GM10266 (cell line): ENCODE results near the gene TRIM38.
"Not testable (repeated sequence)": the region's sequence is repeated elsewhere in the genome, so short reads cannot be mapped to it uniquely, and the experiment has no call there.

Experiments
- DNase-seq: peaks from one replicate; pipeline ENCODE4 v3.0.0; 2012; ENCODE audit errors: extremely low spot score
- TF ChIP-seq, protein P1 (sequence below): IDR thresholded peaks from 2 replicates; pipeline ENCODE4 v1.5.1; 2012; ENCODE audit warnings: mild to moderate bottlenecking, low read depth; ENCODE audit not compliant: control insufficient read depth, insufficient read depth; ENCODE audit errors: missing control alignments

The TRIM38 gene

GRCh38 chr6:25921525-25922203 lies 40.9 kb upstream of the TRIM38 start:
- no peak for DNase-seq
- TF ChIP-seq, protein P1, sequence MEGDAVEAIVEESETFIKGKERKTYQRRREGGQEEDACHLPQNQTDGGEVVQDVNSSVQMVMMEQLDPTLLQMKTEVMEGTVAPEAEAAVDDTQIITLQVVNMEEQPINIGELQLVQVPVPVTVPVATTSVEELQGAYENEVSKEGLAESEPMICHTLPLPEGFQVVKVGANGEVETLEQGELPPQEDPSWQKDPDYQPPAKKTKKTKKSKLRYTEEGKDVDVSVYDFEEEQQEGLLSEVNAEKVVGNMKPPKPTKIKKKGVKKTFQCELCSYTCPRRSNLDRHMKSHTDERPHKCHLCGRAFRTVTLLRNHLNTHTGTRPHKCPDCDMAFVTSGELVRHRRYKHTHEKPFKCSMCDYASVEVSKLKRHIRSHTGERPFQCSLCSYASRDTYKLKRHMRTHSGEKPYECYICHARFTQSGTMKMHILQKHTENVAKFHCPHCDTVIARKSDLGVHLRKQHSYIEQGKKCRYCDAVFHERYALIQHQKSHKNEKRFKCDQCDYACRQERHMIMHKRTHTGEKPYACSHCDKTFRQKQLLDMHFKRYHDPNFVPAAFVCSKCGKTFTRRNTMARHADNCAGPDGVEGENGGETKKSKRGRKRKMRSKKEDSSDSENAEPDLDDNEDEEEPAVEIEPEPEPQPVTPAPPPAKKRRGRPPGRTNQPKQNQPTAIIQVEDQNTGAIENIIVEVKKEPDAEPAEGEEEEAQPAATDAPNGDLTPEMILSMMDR = no peak

GRCh38 chr6:25922301-25922700 lies 40.3 kb upstream of the TRIM38 start:
- no peak for DNase-seq
- TF ChIP-seq, protein P1 = no peak

GRCh38 chr6:25925876-25926275 lies 36.7 kb upstream of the TRIM38 start:
- no peak for DNase-seq
- TF ChIP-seq, protein P1 = no peak

DNA sequence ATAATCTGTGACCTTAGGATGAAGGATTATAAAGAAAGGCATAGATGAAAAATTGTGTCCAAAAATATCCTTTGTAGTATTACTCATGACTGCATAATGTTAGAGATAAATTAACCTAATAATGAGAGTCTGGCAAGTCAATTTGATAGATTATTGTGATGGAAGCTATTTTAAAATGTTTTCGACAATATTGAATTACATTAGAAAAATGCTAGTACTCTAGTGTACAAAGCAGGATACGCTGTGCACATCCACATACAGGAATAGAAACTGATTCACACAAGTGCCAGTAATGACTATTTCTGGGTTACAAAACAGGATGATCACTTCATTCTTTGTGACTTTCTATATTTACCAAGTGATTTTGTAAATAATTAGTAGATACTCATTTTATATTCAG lies 35.4 kb upstream of the TRIM38 start:
- TF ChIP-seq, protein P1 = no peak

GRCh38 chr6:25927756-25928216 lies 34.8 kb upstream of the TRIM38 start:
- TF ChIP-seq, protein P1 = no peak

More for the DNA sequence above, 35.4 kb upstream of the TRIM38 start:
- no peak for DNase-seq

GRCh38 chr6:25928562-25929324 lies 33.9 kb upstream of the TRIM38 start:
- TF ChIP-seq, protein P1 = no peak
- DNase-seq = no peak

More at GRCh38 chr6:25927756-25928216, 34.8 kb upstream of the TRIM38 start:
- no peak for DNase-seq

DNA sequence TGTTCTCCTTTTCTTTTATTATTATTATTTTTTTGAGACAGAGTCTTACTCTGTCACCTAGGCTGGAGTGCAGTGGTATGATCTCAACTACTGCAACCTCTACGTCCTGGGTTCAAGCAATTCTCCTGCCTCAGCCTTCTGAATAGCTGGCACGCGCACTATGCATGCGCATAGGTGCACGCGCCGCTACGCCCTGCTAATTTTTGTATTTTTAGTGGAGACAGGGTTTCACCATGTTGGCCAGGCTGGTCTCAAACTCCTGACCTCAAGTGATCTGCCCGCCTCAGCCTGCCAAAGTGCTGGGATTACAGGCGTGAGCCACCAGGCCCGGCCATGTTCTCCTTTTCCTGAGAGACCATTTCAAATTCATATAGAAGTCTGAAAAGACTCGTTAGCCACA lies 32.8 kb upstream of the TRIM38 start:
- not testable (repeated sequence) for DNase-seq
